Kidney (tissue), 2 donors: ENCODE results near the gene FBXO17. TPM values are rescaled to one million over a fixed set of nuclear protein-coding genes. Genes with fewer than 3 reads are reported as not detected.

Experiments used
- polyA plus RNA-seq: library from polyadenylated mRNA; stranded (reverse); fragments of 350-450 nt; fragmentation: Illumina TruSeq; extraction: RNeasy Lipid Tissue Mini Kit (QIAGEN cat#74804); gene quantifications from one replicate; pipeline ENCODE4 v1.2.3, GENCODE V29; 2014; ENCODE audit warnings: low read depth, low replicate concordance; ENCODE audit not compliant: insufficient read depth
- total RNA-seq: library from RNA; stranded (reverse); fragmentation: NEBNext Ultra II Directional; extraction: Animal tissue kit (Norgen Biotek cat#: 25700); gene quantifications from one replicate; pipeline ENCODE4 v1.2.1, GENCODE V29; 2021
- donor health status: DM: yes; HTN: yes; CAD: no.

FBXO17 gene
- total and polyA plus RNA-seq, 2 donors from 2014 or later: 32.3 to 44.3 TPM

Other genes starting within 250 kb of the FBXO17 start
- 31.1 TPM for gene CAPN12, start 231.3 kb downstream of the FBXO17 start, total RNA-seq
- gene CAPN12, start 231.3 kb downstream of the FBXO17 start, polyA plus RNA-seq: 27.1 TPM
- gene LGALS7, start 202.2 kb downstream of the FBXO17 start, total RNA-seq: 1.3 TPM
- gene LGALS7, start 202.2 kb downstream of the FBXO17 start, polyA plus RNA-seq: not detected
- gene LGALS7B, start 186.5 kb downstream of the FBXO17 start, total RNA-seq: not detected
- 3.7 TPM for gene LGALS7B, start 186.5 kb downstream of the FBXO17 start, polyA plus RNA-seq
- 12.2 TPM for gene LGALS4, start 162.8 kb downstream of the FBXO17 start, total RNA-seq
- gene LGALS4, start 162.8 kb downstream of the FBXO17 start, polyA plus RNA-seq: 1.2 TPM
- 167 TPM for gene ECH1, start 143.9 kb downstream of the FBXO17 start, total RNA-seq
- 534 TPM for gene ECH1, start 143.9 kb downstream of the FBXO17 start, polyA plus RNA-seq
- 278 TPM for gene HNRNPL, start 125.8 kb downstream of the FBXO17 start, total RNA-seq
- 168 TPM for gene HNRNPL, start 125.8 kb downstream of the FBXO17 start, polyA plus RNA-seq
- 13.0 TPM for gene RINL, start 97.5 kb downstream of the FBXO17 start, total RNA-seq
- gene RINL, start 97.5 kb downstream of the FBXO17 start, polyA plus RNA-seq: 9.5 TPM
- gene SIRT2, start 76.1 kb downstream of the FBXO17 start, total RNA-seq: 36.0 TPM
- gene SIRT2, start 76.1 kb downstream of the FBXO17 start, polyA plus RNA-seq: 56.9 TPM
- 23.2 TPM for gene NFKBIB, start 75.8 kb downstream of the FBXO17 start, total RNA-seq
- 37.6 TPM for gene NFKBIB, start 75.8 kb downstream of the FBXO17 start, polyA plus RNA-seq
- gene CCER2, start 63.6 kb downstream of the FBXO17 start, total RNA-seq: 0.47 TPM
- gene CCER2, start 63.6 kb downstream of the FBXO17 start, polyA plus RNA-seq: not detected
- gene SARS2, start 45.0 kb downstream of the FBXO17 start, total RNA-seq: 30.6 TPM
- gene SARS2, start 45.0 kb downstream of the FBXO17 start, polyA plus RNA-seq: 34.8 TPM
- 28.5 TPM for gene MRPS12, start 44.8 kb downstream of the FBXO17 start, total RNA-seq
- gene MRPS12, start 44.8 kb downstream of the FBXO17 start, polyA plus RNA-seq: 110 TPM
- gene FBXO27, start 56.8 kb upstream of the FBXO17 start, total RNA-seq: 8.3 TPM
- gene FBXO27, start 56.8 kb upstream of the FBXO17 start, polyA plus RNA-seq: 7.8 TPM
- not detected for gene ACP7, start 108.6 kb upstream of the FBXO17 start, total RNA-seq
- 0.13 TPM for gene ACP7, start 108.6 kb upstream of the FBXO17 start, polyA plus RNA-seq
- 55.6 TPM for gene PAK4, start 150.0 kb upstream of the FBXO17 start, total RNA-seq
- 52.5 TPM for gene PAK4, start 150.0 kb upstream of the FBXO17 start, polyA plus RNA-seq
- 0.60 TPM for gene NCCRP1, start 221.2 kb upstream of the FBXO17 start, total RNA-seq
- 5.5 TPM for gene NCCRP1, start 221.2 kb upstream of the FBXO17 start, polyA plus RNA-seq
- not detected for gene SYCN, start 228.5 kb upstream of the FBXO17 start, total RNA-seq
- gene SYCN, start 228.5 kb upstream of the FBXO17 start, polyA plus RNA-seq: not detected